ENCODE measurements around the gene TRUB2. TPM values are rescaled to one million over a fixed set of nuclear protein-coding genes. Genes with fewer than 3 reads are reported as not detected.

TRUB2 gene
- total and polyA plus RNA-seq, 2 donors (not counting 1 experiment from before 2014, with no cell fraction given) = 7.6 to 21.5 TPM

- Histone ChIP-seq H3K36me3 (replicated peaks in 1 of 2; ENCODE audit: control extremely low read depth in 1 of 2, control insufficient read depth in 1 of 2, extremely low read depth in 1 of 2, insufficient read depth in 2 of 2, low read length in 1 of 2) (peaks cover 2 to 15% of the 10 kb centered on the region in 2 experiments), H4K20me1 (ENCODE audit: control insufficient read depth, insufficient read depth, low read length, poor library complexity, severe bottlenecking) (peaks cover 38% of the 10 kb centered on the region), H3K27me3 (replicated peaks in 1 of 4; ENCODE audit: control extremely low read depth in 1 of 4, control insufficient read depth in 3 of 4, insufficient read depth in 4 of 4, low read length in 3 of 4) (no peaks in the 10 kb centered on the region), H3K4me1 (ENCODE audit: control insufficient read depth in 2 of 2, insufficient read depth in 2 of 2, low read length in 2 of 2) (peaks cover 15 to 23% of the 10 kb centered on the region in 2 donors), H3K4me2 (replicated peaks; ENCODE audit: low read depth, low read length, poor library complexity, severe bottlenecking) (peak overlapping the region; percentile 97), H3K79me2 (ENCODE audit: control insufficient read depth, insufficient read depth, low read length) (peaks cover 62% of the 10 kb centered on the region), H3K4me3 (ENCODE audit: control extremely low read depth in 1 of 5, extremely low read depth in 1 of 5, insufficient read depth in 1 of 5, low read depth in 2 of 5, low read length in 4 of 5) (peak overlapping the region; percentile 86 to 98 (median 90)), H3K9ac (ENCODE audit: low read length) (peak overlapping the region; percentile 99), H2AFZ (ENCODE audit: insufficient read depth, low read depth, low read length, poor library complexity, severe bottlenecking) (peak overlapping the region; percentile 98), H3K27ac (ENCODE audit: low read length in 2 of 2) (peak overlapping the region; percentile 83 to 96), H3K9me3 (ENCODE audit: control extremely low read depth in 1 of 3, control insufficient read depth in 2 of 3, insufficient read depth in 1 of 3, low read length in 2 of 3) (no peaks in the 10 kb centered on the region)
- Mint-ChIP-seq H3K4me3 (peak overlapping the region; percentile 95), H3K4me1 (peaks cover 30% of the 10 kb centered on the region), H3K27me3 (no peaks in the 10 kb centered on the region), H3K9me3 (ENCODE audit: insufficient read depth) (no peaks in the 10 kb centered on the region), H3K27ac (peak overlapping the region; percentile 96)
- ChIA-PET CTCF (interaction anchor here (1.0 to 2.8 kb wide), 6 partner anchors 10 to 96 kb away, joined by 4 to 35 read pairs (median 6); partner anchors contain the start of genes CERCAM, GOLGA2 and SWI5), POLR2A (interaction anchor here (0.5 to 2.9 kb wide), 12 partner anchors 9 to 827 kb away, joined by 3 to 20 read pairs (median 4); partner anchors contain the start of genes GOLGA2, ODF2 and SWI5)
- DNase-seq = no peak
- no peak for ATAC-seq (ENCODE audit: low read depth)
- 0% methylated on average over 6 of the region's 10 CpGs for WGBS (ENCODE audit: insufficient coverage)
- TF ChIP-seq CTCF (IDR thresholded peaks at IDR 0.05) = no peak
- TF ChIP-seq EZH2 (IDR thresholded peaks at IDR 0.05; ENCODE audit: borderline replicate concordance, insufficient read depth, low read depth, low read length, poor library complexity, severe bottlenecking) = no peak
- intact Hi-C loops (cut with micrococcal nuclease) = loop anchor here (1.0 to 5.0 kb wide), 9 partner anchors 31 to 576 kb away; partner anchors contain the start of genes CERCAM, COQ4, DOLK and KYAT1
Observed at GRCh38 chr9:128371630-128372117, 49.4 kb upstream of the TRUB2 start.

Measured in B cell (primary cell).